Glutamatergic neuron (in vitro differentiated cells): Measurements from ENCODE around the gene NOX4. TPM values are rescaled to one million over a fixed set of nuclear protein-coding genes. Genes with fewer than 3 reads are reported as not detected.
"Not testable (repeated sequence)": the region's sequence is repeated elsewhere in the genome, so short reads cannot be mapped to it uniquely, and the experiment has no call there.

Source experiments
- DNase-seq: peaks from one replicate; pipeline ENCODE4 v3.0.0; 2022
- H3K27ac Mint-ChIP-seq: one replicate; pipeline ENCODE4 v1.8.0; 2020; ENCODE audit warnings: mild to moderate bottlenecking, mixed read lengths, inconsistent platforms; ENCODE audit not compliant: unreplicated experiment
- H3K27me3 Mint-ChIP-seq: one replicate; pipeline ENCODE4 v1.8.0; 2020; ENCODE audit warnings: mild to moderate bottlenecking, moderate library complexity, mixed read lengths, inconsistent platforms; ENCODE audit not compliant: unreplicated experiment
- H3K36me3 Mint-ChIP-seq: one replicate; pipeline ENCODE4 v1.8.0; 2020; ENCODE audit warnings: mild to moderate bottlenecking, mixed read lengths, inconsistent platforms; ENCODE audit not compliant: unreplicated experiment
- H3K4me1 Mint-ChIP-seq: one replicate; pipeline ENCODE4 v1.8.0; 2020; ENCODE audit warnings: mild to moderate bottlenecking, low read depth, mixed read lengths, inconsistent platforms; ENCODE audit not compliant: unreplicated experiment
- H3K4me3 Mint-ChIP-seq: one replicate; pipeline ENCODE4 v1.8.0; 2020; ENCODE audit warnings: mild to moderate bottlenecking, mixed read lengths, inconsistent platforms; ENCODE audit not compliant: unreplicated experiment
- H3K9me3 Mint-ChIP-seq: one replicate; pipeline ENCODE4 v1.8.0; 2020; ENCODE audit warnings: mild to moderate bottlenecking, moderate library complexity, mixed read lengths, inconsistent platforms; ENCODE audit not compliant: unreplicated experiment
- total RNA-seq: library from RNA; stranded (reverse); fragmentation: NEBNext Ultra II Directional; extraction: Animal tissue kit (Norgen Biotek cat#: 25700); gene quantifications from one replicate; pipeline ENCODE4 v1.2.1, GENCODE V29; 2021; ENCODE audit not compliant: unreplicated experiment
- TF ChIP-seq, protein P1 (sequence below): fragments of 200-600 bp; sonication (generic); IDR thresholded peaks from one replicate; pipeline ENCODE4 v1.5.0; 2021; ENCODE audit not compliant: partially characterized antibody, unreplicated experiment

NOX4 gene
- total RNA-seq, 1 donor from 2014 or later, result 1.9 TPM

DNA sequence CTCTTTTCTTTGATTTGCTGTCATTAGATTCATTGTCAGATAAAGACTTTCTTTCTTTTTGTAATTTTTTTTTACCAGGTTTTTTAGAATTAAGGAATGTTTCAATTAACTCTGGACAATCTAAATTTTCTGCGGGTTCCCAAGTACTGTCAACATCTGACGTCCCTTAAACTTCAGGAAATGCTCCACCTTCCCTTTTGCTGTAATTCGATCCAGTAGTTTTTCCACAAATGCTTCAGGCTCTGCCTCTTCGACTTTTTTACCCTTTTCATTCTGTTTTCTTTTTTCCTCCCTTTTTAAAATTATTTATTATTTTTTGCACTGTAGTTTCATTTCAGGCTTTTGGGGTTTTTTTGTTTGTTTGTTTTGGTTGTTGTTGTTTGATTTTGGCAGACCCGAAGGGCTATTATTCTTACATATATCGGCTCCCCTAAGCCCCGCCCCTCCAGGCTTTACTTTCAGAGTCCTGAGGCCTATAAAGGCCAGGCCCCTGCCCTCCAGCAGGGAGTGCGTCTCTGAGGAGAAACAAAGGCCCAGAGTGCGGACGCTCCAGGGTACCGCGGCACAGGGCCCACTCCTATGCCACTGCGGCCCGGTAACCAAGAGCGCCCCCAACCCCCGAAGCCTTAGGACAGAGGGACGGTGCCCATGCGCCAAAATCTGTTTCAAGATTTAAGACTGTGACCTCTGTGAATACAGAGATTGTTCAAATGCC lies 197.1 kb downstream of the NOX4 start:
- no peaks in the 10 kb centered on the region for H3K9me3 Mint-ChIP-seq
- H3K4me1 Mint-ChIP-seq, result no peaks in the 10 kb centered on the region
- H3K27ac Mint-ChIP-seq, result no peak overlapping the region
- peaks cover 2% of the 10 kb centered on the region for H3K27me3 Mint-ChIP-seq
- DNase-seq, result peak; percentile 23
- TF ChIP-seq, protein P1, sequence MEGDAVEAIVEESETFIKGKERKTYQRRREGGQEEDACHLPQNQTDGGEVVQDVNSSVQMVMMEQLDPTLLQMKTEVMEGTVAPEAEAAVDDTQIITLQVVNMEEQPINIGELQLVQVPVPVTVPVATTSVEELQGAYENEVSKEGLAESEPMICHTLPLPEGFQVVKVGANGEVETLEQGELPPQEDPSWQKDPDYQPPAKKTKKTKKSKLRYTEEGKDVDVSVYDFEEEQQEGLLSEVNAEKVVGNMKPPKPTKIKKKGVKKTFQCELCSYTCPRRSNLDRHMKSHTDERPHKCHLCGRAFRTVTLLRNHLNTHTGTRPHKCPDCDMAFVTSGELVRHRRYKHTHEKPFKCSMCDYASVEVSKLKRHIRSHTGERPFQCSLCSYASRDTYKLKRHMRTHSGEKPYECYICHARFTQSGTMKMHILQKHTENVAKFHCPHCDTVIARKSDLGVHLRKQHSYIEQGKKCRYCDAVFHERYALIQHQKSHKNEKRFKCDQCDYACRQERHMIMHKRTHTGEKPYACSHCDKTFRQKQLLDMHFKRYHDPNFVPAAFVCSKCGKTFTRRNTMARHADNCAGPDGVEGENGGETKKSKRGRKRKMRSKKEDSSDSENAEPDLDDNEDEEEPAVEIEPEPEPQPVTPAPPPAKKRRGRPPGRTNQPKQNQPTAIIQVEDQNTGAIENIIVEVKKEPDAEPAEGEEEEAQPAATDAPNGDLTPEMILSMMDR, result no peak
- H3K36me3 Mint-ChIP-seq, result no peaks in the 10 kb centered on the region
- no peak overlapping the region for H3K4me3 Mint-ChIP-seq

DNA sequence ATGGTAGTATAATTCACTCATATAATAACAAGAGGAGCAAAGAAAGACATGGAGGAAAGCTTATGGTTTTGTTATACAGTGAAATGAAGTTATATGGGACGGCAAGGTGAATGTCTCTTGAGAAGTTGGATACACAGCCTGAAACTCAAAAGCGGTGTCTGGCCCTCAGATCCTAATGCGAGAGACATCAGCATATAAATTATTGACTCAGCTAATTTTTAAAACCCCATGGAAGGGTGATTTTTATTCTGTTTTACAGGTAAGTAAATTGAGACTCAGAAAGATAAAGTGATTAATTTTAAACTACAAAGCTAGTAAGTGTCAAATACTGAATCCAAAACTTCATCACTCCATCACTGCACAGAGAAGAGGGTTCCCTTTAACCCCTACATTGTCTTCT lies 203.2 kb downstream of the NOX4 start:
- H3K36me3 Mint-ChIP-seq, DNase-seq, H3K4me3 Mint-ChIP-seq, H3K9me3 Mint-ChIP-seq, H3K27me3 Mint-ChIP-seq, H3K4me1 Mint-ChIP-seq, H3K27ac Mint-ChIP-seq: not testable (repeated sequence)

DNA sequence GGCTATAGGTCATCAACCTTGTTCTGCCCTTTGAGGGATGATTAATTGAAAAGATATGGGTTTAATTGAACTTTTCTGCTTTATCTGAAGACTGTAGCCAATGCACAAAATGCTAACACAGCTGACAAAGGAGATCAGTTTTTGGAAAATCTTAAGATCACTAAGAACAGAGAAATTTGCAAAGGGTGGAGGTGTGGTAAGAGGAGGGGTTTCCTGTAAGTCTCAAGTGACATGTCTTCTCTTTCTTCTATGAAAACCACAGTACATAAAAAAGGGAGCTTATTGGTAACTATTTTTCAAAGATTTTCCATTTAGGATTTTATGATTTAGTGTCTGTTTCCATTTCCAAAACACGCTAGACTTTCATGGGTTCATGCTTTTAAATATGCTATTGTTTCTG lies 204.6 kb downstream of the NOX4 start:
- not testable (repeated sequence) for H3K27me3 Mint-ChIP-seq, H3K9me3 Mint-ChIP-seq, H3K27ac Mint-ChIP-seq, H3K36me3 Mint-ChIP-seq, DNase-seq, H3K4me3 Mint-ChIP-seq, H3K4me1 Mint-ChIP-seq

DNA sequence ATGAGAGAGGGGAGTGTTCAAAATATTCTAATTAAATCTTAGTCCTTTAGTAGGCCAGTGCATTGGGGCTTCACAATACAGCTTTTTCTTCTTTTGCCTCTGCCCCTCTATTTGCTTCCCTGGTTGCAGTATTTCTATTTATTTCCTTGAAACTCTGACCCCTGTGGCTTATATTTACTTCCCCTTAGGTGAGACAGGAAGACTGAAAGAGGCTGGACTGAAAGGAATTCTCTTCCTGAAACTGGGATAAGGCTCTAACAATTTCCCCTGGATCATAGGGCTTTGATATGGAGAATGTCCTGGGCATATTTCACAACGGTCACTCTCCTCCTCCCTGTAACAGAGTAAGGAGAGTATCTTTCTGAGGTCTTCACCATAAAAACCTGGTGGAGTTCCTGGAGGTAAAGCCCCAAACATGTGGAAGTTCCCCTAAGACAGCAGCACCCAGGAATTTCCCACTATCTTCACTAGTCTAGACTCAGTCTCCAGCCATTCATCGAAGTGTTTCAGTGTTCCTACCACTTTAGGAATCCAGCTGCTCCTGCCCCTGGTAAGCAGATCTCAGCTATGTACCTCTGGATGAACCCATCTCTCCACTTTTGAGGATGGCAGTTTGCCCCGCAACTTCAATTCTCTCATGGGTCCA lies 210.0 kb downstream of the NOX4 start:
- not testable (repeated sequence) for H3K27me3 Mint-ChIP-seq, H3K27ac Mint-ChIP-seq, H3K4me3 Mint-ChIP-seq, H3K4me1 Mint-ChIP-seq, DNase-seq, H3K36me3 Mint-ChIP-seq, H3K9me3 Mint-ChIP-seq

DNA sequence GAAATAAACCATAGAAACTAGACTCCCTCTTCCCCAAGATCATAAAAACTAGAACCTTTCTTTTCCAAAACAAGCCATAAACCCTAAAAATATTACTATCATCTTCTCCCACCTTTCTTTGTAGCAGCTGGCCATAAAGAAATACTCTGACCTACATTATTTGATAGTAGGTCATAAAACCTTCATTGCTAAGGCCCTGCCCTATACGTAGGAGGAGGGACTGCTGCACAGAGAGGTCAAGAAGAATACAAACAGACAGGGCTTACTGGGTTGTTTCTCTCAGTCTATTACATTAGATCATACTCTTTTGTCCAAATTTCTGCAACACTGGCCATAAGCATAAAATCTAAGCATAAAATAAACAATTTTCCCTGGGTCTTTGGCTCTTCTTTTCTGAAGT lies 212.0 kb downstream of the NOX4 start:
- Mint-ChIP-seq H3K27me3 (no peaks in the 10 kb centered on the region), H3K27ac (no peak overlapping the region), H3K4me1 (peaks cover 2% of the 10 kb centered on the region), H3K4me3 (no peak overlapping the region), H3K36me3 (no peaks in the 10 kb centered on the region), H3K9me3 (no peaks in the 10 kb centered on the region)
- DNase-seq, result no peak
- TF ChIP-seq, protein P1, result no peak

DNA sequence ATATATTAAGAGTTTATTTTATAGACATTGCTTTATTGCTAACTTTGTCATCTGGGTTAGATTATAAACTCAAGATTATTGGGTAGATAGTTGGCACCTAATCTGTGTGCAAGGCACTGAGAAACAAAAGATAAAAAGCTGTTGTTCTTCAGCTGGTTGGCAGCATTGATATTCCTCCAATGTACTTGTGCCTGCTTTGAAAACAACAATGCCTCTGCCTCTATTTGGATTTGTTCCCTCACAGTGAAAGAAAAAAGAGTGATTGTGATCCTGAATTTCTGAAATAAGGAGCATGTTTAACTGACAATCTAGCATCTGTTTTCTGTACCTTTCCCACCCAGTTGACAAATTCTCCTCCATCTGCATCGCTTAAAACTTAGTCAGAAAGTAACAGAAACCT lies 215.2 kb downstream of the NOX4 start:
- TF ChIP-seq, protein P1, result no peak
- no peaks in the 10 kb centered on the region for H3K36me3 Mint-ChIP-seq
- no peaks in the 10 kb centered on the region for H3K27me3 Mint-ChIP-seq
- H3K4me3 Mint-ChIP-seq, result no peak overlapping the region
- no peak for DNase-seq
- H3K27ac Mint-ChIP-seq, result no peak overlapping the region
- H3K4me1 Mint-ChIP-seq, result peaks cover 2% of the 10 kb centered on the region
- H3K9me3 Mint-ChIP-seq, result no peaks in the 10 kb centered on the region

Other genes with a start within 250 kb of the NOX4 start
- gene TRIM77, start 218.9 kb upstream of the NOX4 start, total RNA-seq, result not detected